Lung (tissue), 12 donors: Measurements from ENCODE around the gene IL5RA. TPM values are rescaled to one million over a fixed set of nuclear protein-coding genes. Genes with fewer than 3 reads are reported as not detected.

Experiments
- ATAC-seq: fragments of 200-7000 bp; cut with Tn5 transposase; one replicate; pipeline ENCODE4 v1.9.1; 2020; ENCODE audit warnings: moderate number of reproducible peaks; ENCODE audit not compliant: insufficient read depth, low FRiP score
- DNase-seq, 3 donors: peaks; one replicate each; pipeline ENCODE4 v3.0.0-alpha.2; 2013 to 2017
- H3K27ac ChIP-seq, 2 donors: one replicate each; pipeline ENCODE4 v1.5.1; 2013; ENCODE audit warnings: mild to moderate bottlenecking in 2 of 2, moderate library complexity in 2 of 2, control low read depth in 1 of 2, inconsistent platforms in 1 of 2, low read depth in 1 of 2, low read length in 1 of 2
- H3K27me3 ChIP-seq, 3 donors: one replicate each; pipeline ENCODE4 v1.5.1; 2013; ENCODE audit warnings: low read length in 2 of 3; ENCODE audit not compliant: control insufficient read depth in 3 of 3, insufficient read depth in 3 of 3
- H3K36me3 ChIP-seq, 4 donors: one replicate each; pipeline ENCODE4 v1.5.1; 2013; ENCODE audit warnings: low read length in 4 of 4, mild to moderate bottlenecking in 1 of 4, moderate library complexity in 1 of 4; ENCODE audit not compliant: control insufficient read depth in 4 of 4, insufficient read depth in 4 of 4
- H3K4me1 ChIP-seq, 5 donors: one replicate each; pipeline ENCODE4 v1.5.1; 2013; ENCODE audit warnings: low read length in 5 of 5, mild to moderate bottlenecking in 2 of 5, moderate library complexity in 1 of 5; ENCODE audit not compliant: control insufficient read depth in 5 of 5, insufficient read depth in 5 of 5
- H3K4me3 ChIP-seq: one replicate; pipeline ENCODE4 v1.5.1; 2013; ENCODE audit warnings: mild to moderate bottlenecking, control low read depth, moderate library complexity
- H3K9ac ChIP-seq, 2 donors: one replicate each; pipeline ENCODE4 v1.5.1; 2013; ENCODE audit warnings: low read length in 2 of 2, control low read depth in 1 of 2; ENCODE audit not compliant: insufficient read depth in 1 of 2
- H3K9me3 ChIP-seq, 4 donors: one replicate each; pipeline ENCODE4 v1.5.1; 2013; ENCODE audit warnings: low read length in 3 of 4, mild to moderate bottlenecking in 1 of 4, moderate library complexity in 1 of 4; ENCODE audit not compliant: control insufficient read depth in 4 of 4, insufficient read depth in 3 of 4
- WGBS, 2 donors: extraction: QIAGEN DNeasy Blood & Tissue Kit; methylation state at CpG; one replicate each; pipeline ENCODE4 v1.1.7; 2013; 5-methylcytosine and 5-hydroxymethylcytosine counted together
- polyA plus RNA-seq, 2 donors: library from polyadenylated mRNA; stranded (reverse); fragments of 200-250 nt; gene quantifications; one replicate each; pipeline ENCODE4 v1.2.1, GENCODE V29; 2013
- total RNA-seq, 2 donors: library from RNA; depleted of rRNA in 1 of 2; stranded (reverse); fragments of >200 nt in 1 of 2; gene quantifications; one replicate each; pipeline ENCODE4 v1.2.1, GENCODE V29; 2014 to 2021
- TF ChIP-seq, protein P1 (sequence below): IDR thresholded peaks from 2 replicates; pipeline ENCODE4 v1.5.1; 2012; ENCODE audit warnings: mild to moderate bottlenecking; ENCODE audit errors: control extremely low read depth, extremely low read depth
- donor health status: control.
- donor health status: control.
- donor health status: Bipolar disorder and iron deficiency.
- donor health status: healthy.
- donor health status: DM: yes; HTN: yes; CAD: no.

The IL5RA gene
- total and polyA plus RNA-seq, 4 donors: 1.1 to 23.3 (median 7.7) TPM

DNA sequence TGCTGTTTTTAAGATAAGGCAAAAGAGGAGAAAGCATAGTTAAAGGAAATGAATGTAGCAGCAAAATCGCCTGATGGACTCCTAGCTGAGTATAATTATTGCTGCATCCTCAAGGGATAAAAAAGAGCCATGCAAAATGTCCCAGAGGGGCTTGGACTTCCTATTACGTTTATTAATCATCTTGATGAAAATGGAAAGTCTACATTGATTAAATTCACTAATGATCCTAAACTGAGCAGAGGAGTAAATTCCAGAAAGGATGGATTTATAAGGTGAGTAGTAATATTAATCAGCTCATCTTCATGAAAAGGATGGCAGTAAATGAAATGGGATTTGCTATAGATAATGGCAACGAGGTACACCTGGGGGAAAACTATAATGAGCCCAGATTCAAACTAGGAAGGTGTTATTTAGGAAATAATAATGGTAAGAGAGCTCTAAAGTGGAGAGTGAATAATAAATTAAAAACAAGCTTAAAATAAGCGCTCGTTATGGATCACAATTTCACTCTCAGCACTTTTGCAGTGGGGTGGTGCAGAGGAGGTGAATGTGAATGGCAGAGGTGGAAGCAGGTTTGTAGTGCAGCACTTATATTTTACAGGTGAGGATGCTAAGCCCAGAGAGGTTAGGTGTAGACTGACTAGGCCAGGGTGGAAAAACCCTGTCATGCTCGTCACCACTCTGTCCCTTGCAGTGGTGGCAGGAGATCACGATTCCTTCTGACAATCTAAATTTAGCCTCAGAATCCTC, 22.3 kb downstream of the IL5RA start:
- ATAC-seq: no peak
- H3K4me1 ChIP-seq: no peaks in the 10 kb centered on the region
- H3K9ac ChIP-seq: no peak overlapping the region
- no peaks in the 10 kb centered on the region for H3K27me3 ChIP-seq
- no peak overlapping the region for H3K4me3 ChIP-seq
- H3K27ac ChIP-seq: no peak overlapping the region
- H3K9me3 ChIP-seq: no peaks in the 10 kb centered on the region
- TF ChIP-seq, protein P1, sequence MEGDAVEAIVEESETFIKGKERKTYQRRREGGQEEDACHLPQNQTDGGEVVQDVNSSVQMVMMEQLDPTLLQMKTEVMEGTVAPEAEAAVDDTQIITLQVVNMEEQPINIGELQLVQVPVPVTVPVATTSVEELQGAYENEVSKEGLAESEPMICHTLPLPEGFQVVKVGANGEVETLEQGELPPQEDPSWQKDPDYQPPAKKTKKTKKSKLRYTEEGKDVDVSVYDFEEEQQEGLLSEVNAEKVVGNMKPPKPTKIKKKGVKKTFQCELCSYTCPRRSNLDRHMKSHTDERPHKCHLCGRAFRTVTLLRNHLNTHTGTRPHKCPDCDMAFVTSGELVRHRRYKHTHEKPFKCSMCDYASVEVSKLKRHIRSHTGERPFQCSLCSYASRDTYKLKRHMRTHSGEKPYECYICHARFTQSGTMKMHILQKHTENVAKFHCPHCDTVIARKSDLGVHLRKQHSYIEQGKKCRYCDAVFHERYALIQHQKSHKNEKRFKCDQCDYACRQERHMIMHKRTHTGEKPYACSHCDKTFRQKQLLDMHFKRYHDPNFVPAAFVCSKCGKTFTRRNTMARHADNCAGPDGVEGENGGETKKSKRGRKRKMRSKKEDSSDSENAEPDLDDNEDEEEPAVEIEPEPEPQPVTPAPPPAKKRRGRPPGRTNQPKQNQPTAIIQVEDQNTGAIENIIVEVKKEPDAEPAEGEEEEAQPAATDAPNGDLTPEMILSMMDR: no peak
- DNase-seq: no peak
- 75 to 82% methylated on average over 7 of the region's 7 CpGs for WGBS, 2 donors
- no peaks in the 10 kb centered on the region for H3K36me3 ChIP-seq

DNA sequence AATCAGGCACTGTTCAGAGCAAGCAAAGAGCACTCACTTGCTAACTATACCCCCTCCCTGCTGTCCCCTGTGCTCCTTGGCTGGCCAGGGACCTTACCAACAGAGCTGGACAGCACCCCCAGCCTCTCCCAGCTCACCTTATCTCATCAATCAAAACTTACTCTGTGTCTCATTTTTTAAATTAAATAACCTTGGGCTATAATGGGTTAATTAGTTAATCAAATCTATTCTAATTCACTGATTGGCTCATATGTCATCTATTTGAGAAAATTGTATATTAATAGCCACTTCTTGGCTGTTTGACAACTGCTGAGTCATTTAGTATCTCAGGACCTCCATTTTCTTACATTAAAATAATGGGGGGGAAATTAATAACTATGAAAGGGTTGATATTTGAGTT, 22.9 kb downstream of the IL5RA start:
- H3K4me3 ChIP-seq: no peak overlapping the region
- TF ChIP-seq, protein P1: no peak
- no peaks in the 10 kb centered on the region for H3K4me1 ChIP-seq
- DNase-seq (no peak), ATAC-seq (no peak)
- no peaks in the 10 kb centered on the region for H3K36me3 ChIP-seq
- no peaks in the 10 kb centered on the region for H3K27me3 ChIP-seq
- H3K9ac ChIP-seq: no peak overlapping the region
- H3K9me3 ChIP-seq: no peaks in the 10 kb centered on the region
- H3K27ac ChIP-seq: no peak overlapping the region

DNA sequence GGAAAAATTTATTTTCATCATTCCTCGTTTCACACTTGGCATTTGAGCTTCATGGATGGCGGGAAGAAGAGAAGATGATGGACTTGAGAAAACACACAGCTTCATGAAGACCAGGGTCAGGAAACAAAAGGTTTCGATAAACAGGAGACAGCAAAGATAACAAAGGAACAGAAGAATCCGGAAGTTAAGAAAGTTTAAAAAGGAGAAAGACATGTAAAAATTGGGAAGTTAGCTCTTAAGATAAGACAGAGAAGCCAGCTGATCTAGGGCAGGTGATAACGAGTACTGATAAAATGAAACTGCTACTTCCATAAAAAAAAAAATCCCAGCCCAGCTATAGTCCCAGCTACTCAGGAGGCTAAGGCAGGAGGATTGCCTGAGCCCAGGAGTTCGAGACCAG, 23.9 kb downstream of the IL5RA start:
- 45 to 57% methylated on average over 6 of the region's 6 CpGs for WGBS, 2 donors
- DNase-seq (no peak), ATAC-seq (no peak)
- no peak overlapping the region for H3K9ac ChIP-seq
- no peaks in the 10 kb centered on the region for H3K27me3 ChIP-seq
- H3K4me1 ChIP-seq: no peaks in the 10 kb centered on the region
- TF ChIP-seq, protein P1: no peak
- no peak overlapping the region for H3K4me3 ChIP-seq
- H3K36me3 ChIP-seq: no peaks in the 10 kb centered on the region
- no peaks in the 10 kb centered on the region for H3K9me3 ChIP-seq
- H3K27ac ChIP-seq: no peak overlapping the region

DNA sequence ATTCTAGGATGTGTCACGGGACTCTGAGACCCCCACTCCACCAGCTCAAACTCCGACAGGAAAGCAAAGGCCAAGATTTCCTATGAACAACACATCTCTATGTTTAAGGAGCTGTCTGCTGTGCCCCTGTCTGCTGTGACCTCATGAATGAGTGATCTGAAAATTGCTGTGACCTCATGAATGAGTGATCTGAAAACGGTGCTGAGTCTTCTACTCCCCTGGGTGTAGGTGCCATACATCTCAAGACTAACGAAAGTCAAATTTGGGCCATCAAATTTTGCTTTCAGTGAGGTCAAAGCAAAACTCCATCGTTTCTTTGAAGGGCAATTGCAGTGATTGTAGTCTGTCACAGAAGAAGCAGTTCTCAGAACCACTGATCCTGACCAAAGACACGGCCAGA, 24.4 kb downstream of the IL5RA start:
- DNase-seq (no peak), ATAC-seq (no peak)
- Histone ChIP-seq H3K9ac (no peak overlapping the region), H3K27me3 (no peaks in the 10 kb centered on the region), H3K4me3 (no peak overlapping the region), H3K4me1 (no peaks in the 10 kb centered on the region), H3K36me3 (no peaks in the 10 kb centered on the region), H3K9me3 (no peaks in the 10 kb centered on the region), H3K27ac (no peak overlapping the region)
- TF ChIP-seq, protein P1: no peak
- 82% methylated on average over 6 of the region's 6 CpGs for WGBS, 2 donors
